ENCODE measurements around the gene GPRASP3. TPM values are rescaled to one million over a fixed set of nuclear protein-coding genes. Genes with fewer than 3 reads are reported as not detected.
A peak's percentile ranks its signal among the peaks of the same experiment; 100 is the strongest.
"Not testable (repeated sequence)": the region's sequence is repeated elsewhere in the genome, so short reads cannot be mapped to it uniquely, and the experiment has no call there.

Gene GPRASP3
- polyA plus RNA-seq (ENCODE audit: insufficient read length in 4 of 4) = 10 to 100 TPM; 15.9 to 21.1 (median 19.7) TPM

GRCh38 chrX:102720237-102721168, at the start of gene GPRASP3:
Gene GPRASP3, plus strand, starts transcription at chrX:102720743. Its CDS starts 28,253 bp downstream, at chrX:102748996.
- DNase-seq (ENCODE audit: low read depth in 4 of 4, low spot score in 2 of 4) = peak in 3 of 4 donors; percentile 39 to 63 (median 46)

- DNase-seq (ENCODE audit: low read depth in 4 of 4, low spot score in 2 of 4) = no peak
Measured at GRCh38 chrX:102672856-102673255, 47.7 kb upstream of the GPRASP3 start.

GRCh38 chrX:102677479-102677878, 43.1 kb upstream of the GPRASP3 start:
- DNase-seq (ENCODE audit: low read depth in 4 of 4, low spot score in 2 of 4) = not testable (repeated sequence)

GRCh38 chrX:102684772-102685520, 35.6 kb upstream of the GPRASP3 start:
- DNase-seq (ENCODE audit: low read depth in 4 of 4, low spot score in 2 of 4) = no peak

GRCh38 chrX:102694749-102695148, 25.8 kb upstream of the GPRASP3 start:
- DNase-seq (ENCODE audit: low read depth in 4 of 4, low spot score in 2 of 4) = no peak

GRCh38 chrX:102696306-102696705, 24.2 kb upstream of the GPRASP3 start:
- no peak for DNase-seq (ENCODE audit: low read depth in 4 of 4, low spot score in 2 of 4)

- no peak for DNase-seq (ENCODE audit: low read depth in 4 of 4, low spot score in 2 of 4)
Measured at GRCh38 chrX:102697494-102697893, 23.0 kb upstream of the GPRASP3 start.

- DNase-seq (ENCODE audit: low read depth in 4 of 4, low spot score in 2 of 4) = no peak
Measured at GRCh38 chrX:102708900-102709299, 11.6 kb upstream of the GPRASP3 start.

GRCh38 chrX:102711872-102712215, 8.7 kb upstream of the GPRASP3 start:
- no peak for DNase-seq (ENCODE audit: low read depth in 4 of 4, low spot score in 2 of 4)

- DNase-seq (ENCODE audit: low read depth in 4 of 4, low spot score in 2 of 4) = peak in 3 of 4 donors; percentile 21 to 39 (median 22)
Measured at GRCh38 chrX:102712216-102712966, 8.2 kb upstream of the GPRASP3 start, which contains the start of gene GPRASP2. Gene GPRASP2, plus strand, starts transcription at chrX:102712448. Its CDS starts 2,422 bp downstream, at chrX:102714870.

GRCh38 chrX:102712981-102713625, 7.4 kb upstream of the GPRASP3 start:
- DNase-seq (ENCODE audit: low read depth in 4 of 4, low spot score in 2 of 4) = peak in 3 of 4 donors; percentile 19 to 49 (median 34)

GRCh38 chrX:102714994-102715393, 5.5 kb upstream of the GPRASP3 start:
- no peak for DNase-seq (ENCODE audit: low read depth in 4 of 4, low spot score in 2 of 4)

GRCh38 chrX:102715967-102716366, 4.6 kb upstream of the GPRASP3 start:
- DNase-seq (ENCODE audit: low read depth in 4 of 4, low spot score in 2 of 4) = no peak

- DNase-seq (ENCODE audit: low read depth in 4 of 4, low spot score in 2 of 4) = not testable (repeated sequence)
Measured at GRCh38 chrX:102721169-102721506, 595 bp downstream of the GPRASP3 start.

GRCh38 chrX:102723456-102723855, 2.9 kb downstream of the GPRASP3 start:
- DNase-seq (ENCODE audit: low read depth in 4 of 4, low spot score in 2 of 4) = no peak

GRCh38 chrX:102727761-102728160, 7.2 kb downstream of the GPRASP3 start:
- DNase-seq (ENCODE audit: low read depth in 4 of 4, low spot score in 2 of 4) = no peak

- DNase-seq (ENCODE audit: low read depth in 4 of 4, low spot score in 2 of 4) = no peak
Measured at GRCh38 chrX:102728646-102729045, 8.1 kb downstream of the GPRASP3 start.

- no peak for DNase-seq (ENCODE audit: low read depth in 4 of 4, low spot score in 2 of 4)
Measured at GRCh38 chrX:102739657-102740056, 19.1 kb downstream of the GPRASP3 start.

- no peak for DNase-seq (ENCODE audit: low read depth in 4 of 4, low spot score in 2 of 4)
Measured at GRCh38 chrX:102744307-102744706, 23.8 kb downstream of the GPRASP3 start.

GRCh38 chrX:102745513-102745856, 24.9 kb downstream of the GPRASP3 start:
- DNase-seq (ENCODE audit: low read depth in 4 of 4, low spot score in 2 of 4) = no peak

Data from left renal cortex interstitium (tissue), 4 donors.